Neural cell (in vitro differentiated cells): ENCODE measurements around the gene METTL3. TPM values are rescaled to one million over a fixed set of nuclear protein-coding genes. Genes with fewer than 3 reads are reported as not detected.

Experiments used
- H2AFZ ChIP-seq: fragments of 200-600, 300-800 bp; sonication (generic), shearing (Covaris generic); 2 replicates; pipeline ENCODE4 v1.6.0; 2014; ENCODE audit warnings: low read depth, mild to moderate bottlenecking, antibody characterized with exemption, low read length, moderate library complexity
- H3F3A ChIP-seq: fragments of 200-600 bp; shearing (Covaris generic); 2 replicates; pipeline ENCODE4 v1.6.1; 2016; ENCODE audit warnings: mild to moderate bottlenecking, moderate library complexity, mixed read lengths, antibody characterized with exemption, low read length; ENCODE audit not compliant: insufficient read depth, poor library complexity, severe bottlenecking
- H3K27ac ChIP-seq: fragments of 200-600, 300-800 bp; sonication (generic), shearing (Covaris generic); 2 replicates; pipeline ENCODE4 v1.5.1; 2014; ENCODE audit warnings: mild to moderate bottlenecking, low read length, moderate library complexity
- H3K27me3 ChIP-seq: fragments of 300-800, 200-600 bp; sonication (generic), shearing (Covaris generic); 2 replicates; pipeline ENCODE4 v1.6.0; 2014; ENCODE audit warnings: mild to moderate bottlenecking, low read depth, low read length, moderate library complexity; ENCODE audit not compliant: insufficient read depth
- H3K36me3 ChIP-seq: fragments of 300-800, 200-600 bp; sonication (generic), shearing (Covaris generic); 2 replicates; pipeline ENCODE4 v1.5.1; 2014; ENCODE audit warnings: mild to moderate bottlenecking, antibody characterized with exemption, low read length, moderate library complexity; ENCODE audit not compliant: insufficient read depth
- H3K4me2 ChIP-seq: fragments of 300-800, 200-600 bp; sonication (generic), shearing (Covaris generic); 2 replicates; pipeline ENCODE4 v1.6.0; 2014; ENCODE audit warnings: mild to moderate bottlenecking, low read length
- H3K4me3 ChIP-seq: fragments of 300-800, 200-600 bp; sonication (generic), shearing (Covaris generic); 2 replicates; pipeline ENCODE4 v1.5.1; 2014; ENCODE audit warnings: mild to moderate bottlenecking, low read length, moderate library complexity
- H3K79me2 ChIP-seq: fragments of 200-600 bp; shearing (Covaris generic); replicated peaks from 2 replicates; pipeline ENCODE4 v1.6.0; 2014; ENCODE audit warnings: mild to moderate bottlenecking, low read length, moderate library complexity; ENCODE audit not compliant: insufficient read depth
- H3K9ac ChIP-seq: fragments of 300-800, 200-600 bp; sonication (generic), shearing (Covaris generic); 2 replicates; pipeline ENCODE4 v1.6.1; 2016; ENCODE audit warnings: mild to moderate bottlenecking, low read length, mixed read lengths
- H3K9me2 ChIP-seq: fragments of 200-600 bp; shearing (Covaris generic); 2 replicates; pipeline ENCODE4 v1.6.1; 2016; ENCODE audit warnings: mild to moderate bottlenecking, low read length, mixed read lengths; ENCODE audit not compliant: insufficient read depth
- H3K9me3 ChIP-seq: fragments of 200-600, 300-800 bp; sonication (generic), shearing (Covaris generic); 2 replicates; pipeline ENCODE4 v1.6.1; 2016; ENCODE audit warnings: mild to moderate bottlenecking, mixed run types, low read length, moderate library complexity, mixed read lengths
- H4K20me1 ChIP-seq: fragments of 200-600 bp; shearing (Covaris generic); 2 replicates; pipeline ENCODE4 v1.6.1; 2016; ENCODE audit warnings: mild to moderate bottlenecking, mixed run types; ENCODE audit not compliant: insufficient read depth
- CTCF ChIP-seq: fragments of 450-650 bp; IDR thresholded peaks from 2 replicates; pipeline ENCODE4 v1.5.1; 2014; ENCODE audit warnings: antibody characterized with exemption, mild to moderate bottlenecking, moderate library complexity; ENCODE audit not compliant: poor library complexity, severe bottlenecking
- EP300 ChIP-seq: fragments of 450-650 bp; conservative IDR thresholded peaks from 2 replicates; pipeline ENCODE4 v1.6.1; 2014; ENCODE audit warnings: antibody characterized with exemption, mild to moderate bottlenecking, moderate library complexity; ENCODE audit not compliant: poor library complexity, severe bottlenecking
- EZH2 ChIP-seq: fragments of 200-600, 300-800 bp; shearing (Covaris generic), sonication (generic); IDR thresholded peaks from 2 replicates; pipeline ENCODE4 v1.6.1; 2014; ENCODE audit warnings: antibody characterized with exemption, low read length, borderline replicate concordance, mild to moderate bottlenecking; ENCODE audit not compliant: insufficient read depth, poor library complexity, severe bottlenecking
- MXI1 ChIP-seq: fragments of 450-650 bp; conservative IDR thresholded peaks from 2 replicates; pipeline ENCODE4 v1.6.1; 2014; ENCODE audit warnings: antibody characterized with exemption, mild to moderate bottlenecking; ENCODE audit not compliant: poor library complexity, severe bottlenecking
- POLR2AphosphoS5 ChIP-seq: IDR thresholded peaks from 2 replicates; pipeline ENCODE4 v1.6.1; 2012
- RAD21 ChIP-seq: fragments of 450-650 bp; conservative IDR thresholded peaks from 2 replicates; pipeline ENCODE4 v1.6.1; 2014; ENCODE audit warnings: antibody characterized with exemption, mild to moderate bottlenecking, moderate library complexity
- REST ChIP-seq: IDR thresholded peaks from 2 replicates; pipeline ENCODE4 v1.6.1; 2012; ENCODE audit warnings: borderline replicate concordance
- SMC3 ChIP-seq: fragments of 450-650 bp; conservative IDR thresholded peaks from 2 replicates; pipeline ENCODE4 v1.6.1; 2014; ENCODE audit warnings: antibody characterized with exemption, mild to moderate bottlenecking, moderate library complexity; ENCODE audit not compliant: poor library complexity
- TAF1 ChIP-seq: IDR thresholded peaks from 2 replicates; pipeline ENCODE4 v1.6.1; 2012; ENCODE audit warnings: low read depth
- polyA plus RNA-seq: library from polyadenylated mRNA; depleted of rRNA; stranded (reverse); fragments of >200 nt; gene quantifications from 2 replicates; pipeline ENCODE4 v1.2.3, GENCODE V29; 2014

Gene METTL3
- polyA plus RNA-seq, 1 donor from 2014 or later = 262 TPM

- no peak overlapping the region for H3K4me2 ChIP-seq
- TF ChIP-seq MXI1 (no peak), EP300 (no peak), REST (no peak), RAD21 (no peak), SMC3 (no peak), EZH2 (no peak), CTCF (no peak), POLR2AphosphoS5 (no peak), TAF1 (no peak)
- H3K9ac ChIP-seq = no peak overlapping the region
- no peak overlapping the region for H2AFZ ChIP-seq
- no peaks in the 10 kb centered on the region for H3K9me3 ChIP-seq
- no peaks in the 10 kb centered on the region for H3K27me3 ChIP-seq
- H3K9me2 ChIP-seq = no peaks in the 10 kb centered on the region
- no peaks in the 10 kb centered on the region for H3K36me3 ChIP-seq
- no peak overlapping the region for H3K4me3 ChIP-seq
- H3F3A ChIP-seq = no peaks in the 10 kb centered on the region
- H3K27ac ChIP-seq = no peak overlapping the region
- no peaks in the 10 kb centered on the region for H4K20me1 ChIP-seq
- H3K79me2 ChIP-seq = peaks cover 69% of the 10 kb centered on the region
Measured at GRCh38 chr14:21534576-21534975, 23.4 kb upstream of the METTL3 start.

GRCh38 chr14:21533294-21533693 is 22.2 kb upstream of the METTL3 start:
- Histone ChIP-seq H4K20me1 (no peaks in the 10 kb centered on the region), H3K4me2 (no peak overlapping the region), H3F3A (no peaks in the 10 kb centered on the region), H3K9me3 (no peaks in the 10 kb centered on the region), H3K36me3 (no peaks in the 10 kb centered on the region), H3K9ac (no peak overlapping the region), H3K9me2 (no peaks in the 10 kb centered on the region), H3K27me3 (no peaks in the 10 kb centered on the region), H3K4me3 (no peak overlapping the region), H2AFZ (no peak overlapping the region), H3K79me2 (peaks cover 77% of the 10 kb centered on the region), H3K27ac (no peak overlapping the region)
- TF ChIP-seq EZH2 (no peak), RAD21 (no peak), POLR2AphosphoS5 (no peak), SMC3 (no peak), TAF1 (no peak), REST (no peak), EP300 (no peak), MXI1 (no peak)
